Osteocyte (in vitro differentiated cells): ENCODE data around the gene BLVRB. TPM values are rescaled to one million over a fixed set of nuclear protein-coding genes. Genes with fewer than 3 reads are reported as not detected.
"Not testable (repeated sequence)": the region's sequence is repeated elsewhere in the genome, so short reads cannot be mapped to it uniquely, and the experiment has no call there.

ENCODE experiments used
- DNase-seq: peaks from one replicate; pipeline ENCODE4 v3.0.0; 2021; ENCODE audit warnings: mixed read lengths; ENCODE audit not compliant: unreplicated experiment; ENCODE audit errors: extremely low spot score
- H3K27ac Mint-ChIP-seq: one replicate; pipeline ENCODE4 v1.8.0; 2021; ENCODE audit warnings: mild to moderate bottlenecking, mixed read lengths; ENCODE audit not compliant: unreplicated experiment
- H3K27me3 Mint-ChIP-seq: one replicate; pipeline ENCODE4 v1.8.0; 2021; ENCODE audit warnings: mixed read lengths; ENCODE audit not compliant: unreplicated experiment
- H3K36me3 Mint-ChIP-seq: one replicate; pipeline ENCODE4 v1.8.0; 2021; ENCODE audit warnings: mixed read lengths; ENCODE audit not compliant: unreplicated experiment
- H3K4me1 Mint-ChIP-seq: one replicate; pipeline ENCODE4 v1.8.0; 2021; ENCODE audit warnings: mixed read lengths; ENCODE audit not compliant: unreplicated experiment
- H3K4me3 Mint-ChIP-seq: one replicate; pipeline ENCODE4 v1.8.0; 2021; ENCODE audit warnings: mild to moderate bottlenecking, moderate library complexity, mixed read lengths; ENCODE audit not compliant: unreplicated experiment
- H3K9me3 Mint-ChIP-seq: one replicate; pipeline ENCODE4 v1.8.0; 2021; ENCODE audit warnings: mixed read lengths; ENCODE audit not compliant: unreplicated experiment
- total RNA-seq: library from RNA; stranded (reverse); gene quantifications from 2 replicates; pipeline ENCODE4 v1.2.1, GENCODE V29; 2021
- TF ChIP-seq, protein P1 (sequence below): fragments of 200-600 bp; sonication (generic); IDR thresholded peaks from 2 replicates; pipeline ENCODE4 v1.5.0; 2021; ENCODE audit warnings: antibody characterized with exemption, mild to moderate bottlenecking, moderate library complexity

Gene BLVRB
- total RNA-seq, 1 donor from 2014 or later = 45.6 TPM

DNA sequence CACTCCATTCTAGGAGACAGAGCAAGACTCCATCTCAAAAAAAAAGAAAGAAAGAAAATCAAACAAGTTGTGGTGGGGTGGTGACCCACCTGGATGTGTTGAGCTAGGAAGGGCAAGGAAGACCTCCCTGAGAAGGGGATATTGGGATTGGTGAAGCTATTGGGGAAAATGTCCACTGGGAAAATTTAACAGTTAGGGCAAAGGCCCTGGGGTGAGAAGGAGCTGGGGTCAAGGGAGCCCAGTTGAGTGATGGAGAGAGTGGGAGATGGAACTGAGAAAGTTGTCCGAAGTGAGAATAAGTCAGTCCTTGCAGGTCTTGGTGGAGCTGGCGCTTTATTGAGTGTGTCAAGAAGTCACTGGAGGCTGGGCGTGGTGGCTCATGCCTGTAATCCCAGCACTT is 27.3 kb downstream of the BLVRB start:
- TF ChIP-seq, protein P1, sequence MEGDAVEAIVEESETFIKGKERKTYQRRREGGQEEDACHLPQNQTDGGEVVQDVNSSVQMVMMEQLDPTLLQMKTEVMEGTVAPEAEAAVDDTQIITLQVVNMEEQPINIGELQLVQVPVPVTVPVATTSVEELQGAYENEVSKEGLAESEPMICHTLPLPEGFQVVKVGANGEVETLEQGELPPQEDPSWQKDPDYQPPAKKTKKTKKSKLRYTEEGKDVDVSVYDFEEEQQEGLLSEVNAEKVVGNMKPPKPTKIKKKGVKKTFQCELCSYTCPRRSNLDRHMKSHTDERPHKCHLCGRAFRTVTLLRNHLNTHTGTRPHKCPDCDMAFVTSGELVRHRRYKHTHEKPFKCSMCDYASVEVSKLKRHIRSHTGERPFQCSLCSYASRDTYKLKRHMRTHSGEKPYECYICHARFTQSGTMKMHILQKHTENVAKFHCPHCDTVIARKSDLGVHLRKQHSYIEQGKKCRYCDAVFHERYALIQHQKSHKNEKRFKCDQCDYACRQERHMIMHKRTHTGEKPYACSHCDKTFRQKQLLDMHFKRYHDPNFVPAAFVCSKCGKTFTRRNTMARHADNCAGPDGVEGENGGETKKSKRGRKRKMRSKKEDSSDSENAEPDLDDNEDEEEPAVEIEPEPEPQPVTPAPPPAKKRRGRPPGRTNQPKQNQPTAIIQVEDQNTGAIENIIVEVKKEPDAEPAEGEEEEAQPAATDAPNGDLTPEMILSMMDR = no peak
- H3K27ac Mint-ChIP-seq = no peak overlapping the region
- no peaks in the 10 kb centered on the region for H3K9me3 Mint-ChIP-seq
- peaks cover 10% of the 10 kb centered on the region for H3K36me3 Mint-ChIP-seq
- no peak for DNase-seq
- no peak overlapping the region for H3K4me3 Mint-ChIP-seq
- peaks cover 22% of the 10 kb centered on the region for H3K4me1 Mint-ChIP-seq
- no peaks in the 10 kb centered on the region for H3K27me3 Mint-ChIP-seq

DNA sequence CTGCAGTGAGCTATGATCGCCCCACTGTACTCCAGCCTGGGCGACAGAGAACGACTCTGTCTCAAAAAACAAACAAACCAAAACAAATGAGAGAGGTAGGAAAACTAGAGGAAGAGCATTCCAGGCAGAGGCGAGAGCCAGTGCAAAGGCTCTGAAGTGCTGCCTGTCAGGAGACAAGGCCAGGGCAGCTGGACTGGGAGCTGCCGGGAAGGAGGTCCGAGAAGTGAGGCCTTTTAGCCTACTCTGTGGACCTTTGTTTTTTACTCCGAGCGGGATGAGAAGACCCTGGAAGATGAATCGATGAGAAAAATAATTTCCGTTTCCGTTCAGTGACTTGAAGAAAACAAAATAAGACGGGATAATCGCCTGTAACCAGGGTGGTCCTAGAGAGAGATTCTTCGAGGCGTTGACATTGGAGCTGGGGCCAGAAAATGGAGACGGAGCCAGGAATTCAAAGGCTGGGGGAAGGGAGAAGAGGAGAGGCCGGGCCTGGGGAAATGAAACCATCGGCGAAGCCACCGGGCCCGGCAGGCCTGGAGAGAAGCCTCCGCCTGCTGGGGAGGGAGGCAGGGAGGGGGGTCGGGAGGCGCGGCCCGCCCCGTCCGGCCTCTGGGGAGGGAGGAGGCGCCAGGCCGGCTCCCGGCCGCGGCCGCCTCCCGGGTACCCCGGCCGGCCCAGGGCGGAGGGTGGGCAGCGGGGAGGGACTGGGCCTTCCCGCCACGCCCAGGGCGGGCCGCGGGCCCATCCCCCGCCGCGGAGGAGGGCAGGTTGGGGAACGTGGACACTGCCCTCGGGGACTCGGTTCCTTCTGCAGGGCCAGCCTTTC is 31.9 kb downstream of the BLVRB start:
- Mint-ChIP-seq H3K4me3 (peak overlapping the region; percentile 83), H3K4me1 (peaks cover 22% of the 10 kb centered on the region), H3K36me3 (peaks cover 2% of the 10 kb centered on the region), H3K27me3 (no peaks in the 10 kb centered on the region), H3K27ac (peak overlapping the region; percentile 100), H3K9me3 (no peaks in the 10 kb centered on the region)
- peak; percentile 95 for DNase-seq
- TF ChIP-seq, protein P1 = no peak

DNA sequence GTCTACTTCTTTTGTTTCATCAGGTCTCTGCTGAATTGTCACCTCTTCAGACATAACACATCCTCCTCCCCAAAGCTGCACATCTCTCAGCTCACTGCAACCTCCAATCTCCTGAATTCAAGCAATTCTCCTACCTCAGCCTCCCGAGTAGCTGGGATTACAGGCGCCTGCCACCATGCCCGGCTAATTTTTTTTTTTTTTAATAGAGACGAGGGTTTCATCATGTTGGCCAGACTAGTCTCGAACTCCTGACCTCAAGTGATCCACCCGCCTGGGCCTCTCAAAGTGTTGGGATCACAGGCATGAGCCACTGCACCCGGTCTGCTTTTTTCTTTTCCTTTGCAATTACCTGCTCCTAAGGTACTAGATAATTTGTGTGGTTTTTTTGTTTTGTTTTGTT is 32.8 kb downstream of the BLVRB start:
- Mint-ChIP-seq H3K4me3 (peak overlapping the region; percentile 83), H3K4me1 (peaks cover 22% of the 10 kb centered on the region), H3K27ac (peak overlapping the region; percentile 100)
- not testable (repeated sequence) for H3K9me3 Mint-ChIP-seq, H3K36me3 Mint-ChIP-seq, DNase-seq, H3K27me3 Mint-ChIP-seq

DNA sequence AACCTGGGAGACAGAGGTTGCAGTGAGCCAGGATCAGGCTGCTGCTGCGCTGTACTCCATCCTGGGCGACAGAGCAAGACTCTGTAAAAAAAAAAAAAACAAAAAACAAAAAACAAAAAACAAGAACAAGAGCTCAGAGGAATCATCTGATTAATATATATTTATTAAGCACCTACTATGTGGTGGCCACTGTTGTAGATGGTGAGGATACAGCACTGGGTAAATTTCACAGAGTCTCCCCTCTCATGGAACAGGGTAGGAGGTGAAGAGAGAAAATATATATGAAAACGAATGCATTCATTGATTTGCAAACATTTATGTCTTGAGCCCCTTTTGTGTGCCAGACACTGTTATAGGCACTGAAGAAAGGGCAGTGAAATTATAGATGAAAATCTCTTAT is 33.8 kb downstream of the BLVRB start:
- no peak overlapping the region for H3K4me3 Mint-ChIP-seq
- peak overlapping the region; percentile 41 for H3K27ac Mint-ChIP-seq
- H3K27me3 Mint-ChIP-seq = no peaks in the 10 kb centered on the region
- DNase-seq = no peak
- TF ChIP-seq, protein P1 = no peak
- H3K9me3 Mint-ChIP-seq = no peaks in the 10 kb centered on the region
- peaks cover 24% of the 10 kb centered on the region for H3K4me1 Mint-ChIP-seq
- H3K36me3 Mint-ChIP-seq = no peaks in the 10 kb centered on the region

DNA sequence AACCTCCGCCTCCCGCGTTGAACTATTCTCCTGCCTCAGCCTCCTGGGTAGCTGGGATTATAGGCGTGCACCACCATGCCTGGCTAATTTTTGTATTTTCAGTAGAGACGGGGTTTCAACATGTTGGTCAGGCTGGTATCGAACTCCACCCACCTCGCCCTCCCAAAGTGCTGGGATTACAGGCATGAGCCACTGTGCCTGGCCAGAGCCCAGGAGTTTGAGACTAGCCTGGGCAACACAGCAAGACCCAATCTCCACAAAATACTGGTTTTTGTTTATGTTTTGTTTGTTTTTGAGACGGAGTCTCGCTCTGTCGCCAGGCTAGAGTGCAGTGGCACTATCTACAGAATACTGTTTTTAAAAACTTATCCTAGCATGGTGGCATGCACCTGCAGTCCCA is 35.3 kb downstream of the BLVRB start:
- not testable (repeated sequence) for DNase-seq, H3K27me3 Mint-ChIP-seq, H3K4me3 Mint-ChIP-seq, H3K27ac Mint-ChIP-seq, H3K9me3 Mint-ChIP-seq, H3K36me3 Mint-ChIP-seq
- H3K4me1 Mint-ChIP-seq = peaks cover 28% of the 10 kb centered on the region

- H3K27ac Mint-ChIP-seq, H3K27me3 Mint-ChIP-seq, H3K4me3 Mint-ChIP-seq, H3K9me3 Mint-ChIP-seq, H3K36me3 Mint-ChIP-seq, DNase-seq: not testable (repeated sequence)
- H3K4me1 Mint-ChIP-seq = peaks cover 26% of the 10 kb centered on the region
Observed at GRCh38 chr19:40428197-40428596, 37.3 kb downstream of the BLVRB start.
